GM12878 (cell line): ENCODE measurements around the gene ARL3. TPM values are rescaled to one million over a fixed set of nuclear protein-coding genes. Genes with fewer than 3 reads are reported as not detected.

Experiments used
- ATAC-seq: fragments of 200-7000 bp; cut with Tn5 transposase; 3 replicates; pipeline ENCODE4 v1.9.1; 2020; ENCODE audit warnings: mild to moderate bottlenecking, moderate library complexity
- BruUV-seq: library from RNA; stranded (reverse); fragments of 400-500 nt; replicated peaks from 2 replicates; lab custom pipeline; 2021; lab: Mats Ljungman, UMichigan
- CTCF ChIA-PET: fragments of 300-600 bp; sonication (Branson Sonifier 250); formaldehyde crosslinking; extraction: SDS; loops from one replicate; lab custom pipeline; 2021; ENCODE audit warnings: inconsistent platforms; lab: Yijun Ruan, JAX
- POLR2A ChIA-PET: fragments of 350-600 bp; formaldehyde crosslinking; extraction: SDS; loops from one replicate; lab custom pipeline; 2021; ENCODE audit warnings: inconsistent platforms; lab: Charles Lee
- RAD21 ChIA-PET: fragments of 300-600 bp; sonication (Branson Sonifier 250); formaldehyde crosslinking; loops from one replicate; lab custom pipeline; 2023; ENCODE audit warnings: antibody characterized with exemption; ENCODE audit not compliant: unreplicated experiment; lab: Charles Lee
- SMC1A ChIA-PET: fragments of 300-600 bp; sonication (Branson Sonifier 250); formaldehyde crosslinking; loops from one replicate; lab custom pipeline; 2023; ENCODE audit not compliant: unreplicated experiment, uncharacterized antibody; lab: Charles Lee
- DNase-seq: peaks from one replicate; pipeline ENCODE4 v3.0.0-alpha.2; 2011; ENCODE audit warnings: low read depth, low spot score
- FAIRE-seq: peaks from 3 replicates; lab custom pipeline; 2011; peaks lifted over from hg19 to GRCh38; lab: Jason Lieb, UNC
- H2AFZ ChIP-seq: 2 replicates; pipeline ENCODE4 v1.6.0; 2011; ENCODE audit warnings: low read depth, low read length, control low read depth; ENCODE audit not compliant: control insufficient read depth
- H3K27ac ChIP-seq: 2 replicates; pipeline ENCODE4 v1.5.1; 2011; ENCODE audit warnings: control low read depth; ENCODE audit not compliant: control insufficient read depth, insufficient read depth
- H3K27me3 ChIP-seq, 2 experiments: replicated peaks in 1 of 2; 2 replicates each; pipeline versions ENCODE4 v1.6.0 to v1.6.1; 2011; ENCODE audit warnings: low read length in 1 of 2; ENCODE audit not compliant: control insufficient read depth in 2 of 2, insufficient read depth in 2 of 2
- H3K36me3 ChIP-seq, 2 experiments: 2 replicates each; pipeline ENCODE4 v1.5.1; 2011; ENCODE audit warnings: low read length in 1 of 2; ENCODE audit not compliant: control insufficient read depth in 2 of 2, insufficient read depth in 2 of 2
- H3K4me1 ChIP-seq: 2 replicates; pipeline ENCODE4 v1.6.1; 2011; ENCODE audit warnings: mild to moderate bottlenecking, low read length, moderate library complexity, mixed read lengths; ENCODE audit not compliant: control insufficient read depth, insufficient read depth
- H3K4me2 ChIP-seq: 2 replicates; pipeline ENCODE4 v1.6.0; 2011; ENCODE audit warnings: control low read depth; ENCODE audit not compliant: control insufficient read depth, insufficient read depth
- H3K4me3 ChIP-seq: fragments of 200-600 bp; sonication (generic); 2 replicates; pipeline ENCODE4 v1.5.1; 2016
- H3K79me2 ChIP-seq: 2 replicates; pipeline ENCODE4 v1.6.0; 2011; ENCODE audit warnings: low read length; ENCODE audit not compliant: control insufficient read depth, insufficient read depth
- H3K9ac ChIP-seq: 2 replicates; pipeline ENCODE4 v1.8.0; 2011; ENCODE audit warnings: low read length, control low read depth, mixed read lengths; ENCODE audit not compliant: control insufficient read depth, insufficient read depth
- H3K9me3 ChIP-seq: replicated peaks from 3 replicates; pipeline ENCODE4 v1.5.1; 2011; ENCODE audit warnings: mild to moderate bottlenecking, low read length; ENCODE audit not compliant: control insufficient read depth, insufficient read depth
- H4K20me1 ChIP-seq: 2 replicates; pipeline ENCODE4 v1.6.0; 2011; ENCODE audit not compliant: control insufficient read depth, insufficient read depth
- LARP7 ChIP-seq: fragments of 450-650 bp; IDR thresholded peaks from 2 replicates; pipeline ENCODE4 v1.6.1; 2017; ENCODE audit warnings: mild to moderate bottlenecking
- SMARCA5 ChIP-seq: fragments of 450-650 bp; IDR thresholded peaks from 2 replicates; pipeline ENCODE4 v1.6.1; 2017; ENCODE audit warnings: mild to moderate bottlenecking
- SREBF1 ChIP-seq: IDR thresholded peaks from 2 replicates; pipeline ENCODE4 v1.6.1; 2012; ENCODE audit warnings: mild to moderate bottlenecking, low read length
- SRF ChIP-seq, 2 experiments: IDR thresholded peaks; 2 replicates each; pipeline ENCODE4 v1.6.1; 2011; ENCODE audit warnings: low read depth in 2 of 2, low read length in 2 of 2, mild to moderate bottlenecking in 1 of 2, moderate library complexity in 1 of 2
- WGBS: methylation state at CpG from one replicate; pipeline ENCODE4 v1.1.6; 2016; ENCODE audit warnings: low lambda C conversion rate; ENCODE audit not compliant: insufficient replicate concordance, insufficient coverage; ENCODE audit errors: missing lambda C conversion rate; 5-methylcytosine and 5-hydroxymethylcytosine counted together
- in situ Hi-C: fragments of 300-500 bp; cut with MboI; formaldehyde crosslinking; loops from 9 replicates; pipeline ENCODE4 v1.14.3; 2018; ENCODE audit warnings: mixed read lengths
- intact Hi-C: fragments of 100-400 bp; cut with micrococcal nuclease; formaldehyde crosslinking; loops from one replicate; pipeline ENCODE4 v1.14.2; 2022; ENCODE audit not compliant: unreplicated experiment
- polyA plus RNA-seq, 11 experiments: library from polyadenylated mRNA; depleted of rRNA in 4 of 11; unstranded in 6 of 11; stranded (reverse) in 5 of 11; fragments of >200 nt; fragmentation: Nextera tagmentation in 4 of 11; fragmentation: Illumina TruSeq in 1 of 11; extraction: Ambion mirVana in 4 of 11; extraction: Trizol in 1 of 11; gene quantifications; 1 replicate in 1 of 11; 2 replicates in 10 of 11; pipeline versions ENCODE4 v1.2.1 to v1.2.3, GENCODE V29; 2011 to 2016; ENCODE audit warnings: inconsistent platforms in 2 of 11, missing spikeins in 2 of 11, low read depth in 1 of 11
- total RNA-seq, 4 experiments: library from RNA; depleted of rRNA in 3 of 4; stranded (reverse); fragments of >200 nt in 3 of 4; fragmentation: Illumina TruSeq in 1 of 4; extraction: Trizol in 1 of 4; gene quantifications; 2 replicates each; pipeline versions ENCODE4 v1.2.1 to v1.2.3, GENCODE V29; 2013 to 2021

The ARL3 gene
- total and polyA plus RNA-seq, 10 of the 15 experiments (the other 5 are each of a cell fraction or from before 2014, with no cell fraction given): 4.9 to 26.1 (median 11.0) TPM

DNA sequence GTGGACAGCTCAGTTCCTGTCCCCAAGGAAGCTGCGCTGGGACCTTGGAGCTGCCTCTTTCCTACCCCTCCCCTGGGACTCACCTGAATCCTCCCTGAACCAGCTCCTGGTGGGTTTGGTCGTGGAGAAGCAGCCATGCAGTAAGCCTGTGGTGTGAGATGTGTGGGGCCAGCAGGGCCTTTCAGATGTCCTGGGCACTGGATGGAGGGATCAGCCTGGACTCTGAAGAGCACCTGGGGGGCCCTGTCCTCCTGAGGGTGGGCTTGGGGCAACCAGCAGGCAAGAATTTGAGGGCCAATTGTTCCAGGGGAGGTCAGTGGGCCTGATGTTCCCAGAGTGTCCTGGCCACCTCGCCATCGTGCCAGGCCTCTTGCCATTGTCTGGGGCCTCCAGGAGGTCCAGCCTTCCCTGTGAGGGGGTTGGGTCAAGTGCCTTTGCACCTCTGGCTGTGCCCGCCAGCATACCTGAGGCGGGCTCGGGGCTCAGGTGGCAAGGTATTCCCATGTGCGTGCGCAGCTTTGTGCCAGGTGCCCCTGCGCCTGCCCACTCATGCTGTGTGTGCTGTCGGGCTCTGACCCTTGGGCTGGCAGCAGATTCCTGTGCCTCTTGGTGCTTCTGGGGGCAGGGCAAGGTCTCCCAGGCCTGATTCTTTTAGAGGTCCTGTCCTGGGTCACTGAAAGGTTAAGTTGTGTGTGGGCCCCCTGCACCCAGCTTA, 62.6 kb downstream of the ARL3 start:
- peak overlapping the region; percentile 96 for H3K27ac ChIP-seq
- H3K4me3 ChIP-seq: peak overlapping the region; percentile 62
- WGBS: under 1% methylated on average over 11 of the region's 11 CpGs
- POLR2A ChIA-PET: interaction anchor here (0.6 to 14.1 kb wide), 9 partner anchors 10 to 365 kb away, joined by 3 to 151 read pairs (median 9); partner anchors contain the start of genes ARL3 and SFXN2
- CTCF ChIA-PET: interaction anchor here (0.7 to 13.5 kb wide), 9 partner anchors 9 to 368 kb away, joined by 3 to 128 read pairs (median 6); partner anchors contain the start of gene SUFU
- BruUV-seq: no TSS peak
- SMC1A ChIA-PET: interaction anchor here (0.8 to 9.3 kb wide), 9 partner anchors 9 to 219 kb away, joined by 3 to 103 read pairs (median 5); partner anchors contain the start of genes ARL3, CUEDC2 and SFXN2
- in situ Hi-C loops (no loop called here), intact Hi-C loops (no loop called here)
- ATAC-seq (peak; percentile 2; the same call in 2 of the 3 replicates), DNase-seq (no peak), FAIRE-seq (no peak)
- RAD21 ChIA-PET: interaction anchor here (0.7 to 7.1 kb wide), 10 partner anchors 9 to 228 kb away, joined by 3 to 81 read pairs (median 8); partner anchors contain the start of genes ARL3, SFXN2, SUFU and WBP1L
- no peaks in the 10 kb centered on the region for H4K20me1 ChIP-seq
- no peaks in the 10 kb centered on the region for H3K27me3 ChIP-seq
- peaks cover 64% of the 10 kb centered on the region for H3K4me1 ChIP-seq
- TF ChIP-seq SREBF1 (no peak), SRF (IDR thresholded peaks at IDR 0.05; ENCODE audit: low read depth in 2 of 2, low read length in 2 of 2) (0 out of 4 replicates have a peak, but pooled peaks of 1 of the 2 experiments have one; percentile 11), LARP7 (0 out of 2 replicates have a peak, but pooled peaks have one; percentile 9), SMARCA5 (peak; percentile 14; the same call in 1 of the 2 replicates)
- no peaks in the 10 kb centered on the region for H3K9me3 ChIP-seq
- H3K9ac ChIP-seq: peak overlapping the region; percentile 68
- no peak overlapping the region for H2AFZ ChIP-seq
- H3K36me3 ChIP-seq: peaks cover 27% of the 10 kb centered on the region in 2 experiments
- H3K79me2 ChIP-seq: peaks cover 71% of the 10 kb centered on the region
- H3K4me2 ChIP-seq: peak overlapping the region; percentile 98
